ENCODE data around the gene CDAN1. TPM values are rescaled to one million over a fixed set of nuclear protein-coding genes. Genes with fewer than 3 reads are reported as not detected.
"Not testable (repeated sequence)": the region's sequence is repeated elsewhere in the genome, so short reads cannot be mapped to it uniquely, and the experiment has no call there.

The CDAN1 gene
- total and polyA plus RNA-seq, 3 experiments from 2014 or later, result 11.2 to 24.8 (median 24.7) TPM

GRCh38 chr15:42766109-42766508 is 29.2 kb upstream of the CDAN1 start:
- H3K4me3 Mint-ChIP-seq; H3K4me3 ChIP-seq (ENCODE audit: low read length); H3K4me1 Mint-ChIP-seq; POLR2A ChIA-PET; H3K9me3 ChIP-seq (ENCODE audit: low read length); CTCF ChIA-PET; H3K36me3 ChIP-seq (ENCODE audit: insufficient read depth, low read length); H3K27ac ChIP-seq (ENCODE audit: low read depth, low read length); H3K27me3 ChIP-seq (ENCODE audit: insufficient read depth, low read length, poor library complexity, severe bottlenecking); DNase-seq; H3K4me1 ChIP-seq (ENCODE audit: insufficient read depth, low read length); H3K27me3 Mint-ChIP-seq; H3K27ac Mint-ChIP-seq: not testable (repeated sequence)
- Mint-ChIP-seq H3K9me3 (peaks cover 22 to 41% (median 33%) of the 10 kb centered on the region in 5 donors), H3K36me3 (peaks cover 24 to 76% (median 75%) of the 10 kb centered on the region in 3 donors)

GRCh38 chr15:42764154-42764731 is 27.3 kb upstream of the CDAN1 start:
- H3K27me3 ChIP-seq (ENCODE audit: insufficient read depth, low read length, poor library complexity, severe bottlenecking); H3K27me3 Mint-ChIP-seq; H3K4me3 ChIP-seq (ENCODE audit: low read length); DNase-seq; H3K36me3 ChIP-seq (ENCODE audit: insufficient read depth, low read length); H3K4me1 Mint-ChIP-seq; H3K4me1 ChIP-seq (ENCODE audit: insufficient read depth, low read length); H3K4me3 Mint-ChIP-seq; CTCF ChIA-PET; H3K27ac Mint-ChIP-seq; H3K9me3 ChIP-seq (ENCODE audit: low read length); H3K27ac ChIP-seq (ENCODE audit: low read depth, low read length); POLR2A ChIA-PET: not testable (repeated sequence)
- peaks cover 29 to 79% (median 76%) of the 10 kb centered on the region in 3 donors for H3K36me3 Mint-ChIP-seq
- peaks cover 31 to 54% (median 45%) of the 10 kb centered on the region in 5 donors for H3K9me3 Mint-ChIP-seq

GRCh38 chr15:42761813-42762212 is 24.9 kb upstream of the CDAN1 start:
- H3K9me3 ChIP-seq (ENCODE audit: low read length); CTCF ChIA-PET; H3K4me3 Mint-ChIP-seq; DNase-seq; H3K4me1 ChIP-seq (ENCODE audit: insufficient read depth, low read length); H3K27ac ChIP-seq (ENCODE audit: low read depth, low read length); H3K36me3 ChIP-seq (ENCODE audit: insufficient read depth, low read length); H3K4me1 Mint-ChIP-seq; H3K27me3 Mint-ChIP-seq; POLR2A ChIA-PET; H3K27me3 ChIP-seq (ENCODE audit: insufficient read depth, low read length, poor library complexity, severe bottlenecking); H3K27ac Mint-ChIP-seq; H3K4me3 ChIP-seq (ENCODE audit: low read length): not testable (repeated sequence)
- Mint-ChIP-seq H3K36me3 (peaks cover 26 to 57% (median 56%) of the 10 kb centered on the region in 3 donors), H3K9me3 (peaks cover 24 to 47% (median 45%) of the 10 kb centered on the region in 5 donors)

GRCh38 chr15:42760759-42761158 is 23.8 kb upstream of the CDAN1 start:
- H3K36me3 Mint-ChIP-seq, result peaks cover 22 to 48% (median 46%) of the 10 kb centered on the region in 3 donors
- ChIA-PET POLR2A (no interaction called here), CTCF (no interaction called here)
- DNase-seq, result no peak
- no peak overlapping the region for H3K27ac Mint-ChIP-seq
- peaks cover 18 to 40% (median 36%) of the 10 kb centered on the region in 5 donors for H3K9me3 Mint-ChIP-seq
- Histone ChIP-seq H3K4me3 (ENCODE audit: low read length) (no peak overlapping the region), H3K27ac (ENCODE audit: low read depth, low read length) (no peak overlapping the region), H3K9me3 (ENCODE audit: low read length) (peaks cover 10% of the 10 kb centered on the region), H3K27me3 (ENCODE audit: insufficient read depth, low read length, poor library complexity, severe bottlenecking) (no peaks in the 10 kb centered on the region), H3K4me1 (ENCODE audit: insufficient read depth, low read length) (no peaks in the 10 kb centered on the region), H3K36me3 (ENCODE audit: insufficient read depth, low read length) (no peaks in the 10 kb centered on the region)
- H3K27me3 Mint-ChIP-seq, result no peaks in the 10 kb centered on the region
- peaks cover 0 to 9% (median 4%) of the 10 kb centered on the region in 3 donors for H3K4me1 Mint-ChIP-seq
- no peak overlapping the region for H3K4me3 Mint-ChIP-seq

- CTCF ChIA-PET, result no interaction called here
- H3K9me3 Mint-ChIP-seq, result peaks cover 18 to 33% (median 31%) of the 10 kb centered on the region in 5 donors
- Histone ChIP-seq H3K4me3 (ENCODE audit: low read length) (no peak overlapping the region), H3K9me3 (ENCODE audit: low read length) (peaks cover 10% of the 10 kb centered on the region), H3K27ac (ENCODE audit: low read depth, low read length) (no peak overlapping the region), H3K27me3 (ENCODE audit: insufficient read depth, low read length, poor library complexity, severe bottlenecking) (no peaks in the 10 kb centered on the region), H3K36me3 (ENCODE audit: insufficient read depth, low read length) (no peaks in the 10 kb centered on the region), H3K4me1 (ENCODE audit: insufficient read depth, low read length) (no peaks in the 10 kb centered on the region)
- no peak for DNase-seq
- POLR2A ChIA-PET, result no interaction called here
- peaks cover 17 to 37% (median 35%) of the 10 kb centered on the region in 3 donors for H3K36me3 Mint-ChIP-seq
- no peaks in the 10 kb centered on the region for H3K27me3 Mint-ChIP-seq
- H3K4me3 Mint-ChIP-seq, result no peak overlapping the region
- no peak overlapping the region for H3K27ac Mint-ChIP-seq
- H3K4me1 Mint-ChIP-seq, result peaks cover 0 to 9% (median 4%) of the 10 kb centered on the region in 3 donors
Measured at GRCh38 chr15:42759093-42759492, 22.2 kb upstream of the CDAN1 start.

- CTCF ChIA-PET, result no interaction called here
- POLR2A ChIA-PET, result no interaction called here
- DNase-seq, result no peak
- H3K4me3 Mint-ChIP-seq, result no peak overlapping the region
- Histone ChIP-seq H3K4me1 (ENCODE audit: insufficient read depth, low read length) (no peaks in the 10 kb centered on the region), H3K27ac (ENCODE audit: low read depth, low read length) (no peak overlapping the region), H3K27me3 (ENCODE audit: insufficient read depth, low read length, poor library complexity, severe bottlenecking) (no peaks in the 10 kb centered on the region), H3K36me3 (ENCODE audit: insufficient read depth, low read length) (peaks cover 10% of the 10 kb centered on the region), H3K4me3 (ENCODE audit: low read length) (no peak overlapping the region), H3K9me3 (ENCODE audit: low read length) (peaks cover 5% of the 10 kb centered on the region)
- peaks cover 3 to 12% (median 6%) of the 10 kb centered on the region in 5 donors for H3K9me3 Mint-ChIP-seq
- no peak overlapping the region for H3K27ac Mint-ChIP-seq
- peaks cover 33 to 60% (median 46%) of the 10 kb centered on the region in 3 donors for H3K36me3 Mint-ChIP-seq
- no peaks in the 10 kb centered on the region for H3K27me3 Mint-ChIP-seq
- no peaks in the 10 kb centered on the region for H3K4me1 Mint-ChIP-seq
Measured at GRCh38 chr15:42750306-42750705, 13.4 kb upstream of the CDAN1 start.

- Histone ChIP-seq H3K4me3 (ENCODE audit: low read length) (no peak overlapping the region), H3K9me3 (ENCODE audit: low read length) (peaks cover 5% of the 10 kb centered on the region), H3K27me3 (ENCODE audit: insufficient read depth, low read length, poor library complexity, severe bottlenecking) (no peaks in the 10 kb centered on the region), H3K36me3 (ENCODE audit: insufficient read depth, low read length) (peaks cover 10% of the 10 kb centered on the region), H3K4me1 (ENCODE audit: insufficient read depth, low read length) (no peaks in the 10 kb centered on the region), H3K27ac (ENCODE audit: low read depth, low read length) (no peak overlapping the region)
- H3K4me3 Mint-ChIP-seq, result no peak overlapping the region
- H3K9me3 Mint-ChIP-seq, result peaks cover 3 to 12% (median 6%) of the 10 kb centered on the region in 5 donors
- H3K4me1 Mint-ChIP-seq, result no peaks in the 10 kb centered on the region
- no peak overlapping the region for H3K27ac Mint-ChIP-seq
- H3K36me3 Mint-ChIP-seq, result peaks cover 35 to 63% (median 46%) of the 10 kb centered on the region in 3 donors
- ChIA-PET CTCF (no interaction called here), POLR2A (no interaction called here)
- no peak for DNase-seq
- no peaks in the 10 kb centered on the region for H3K27me3 Mint-ChIP-seq
Measured at GRCh38 chr15:42749266-42749665, 12.3 kb upstream of the CDAN1 start.

- no peaks in the 10 kb centered on the region for H3K9me3 Mint-ChIP-seq
- ChIA-PET CTCF (no interaction called here), POLR2A (no interaction called here)
- H3K36me3 ChIP-seq (ENCODE audit: insufficient read depth, low read length), result no peaks in the 10 kb centered on the region
- H3K27me3 ChIP-seq (ENCODE audit: insufficient read depth, low read length, poor library complexity, severe bottlenecking), result no peaks in the 10 kb centered on the region
- no peaks in the 10 kb centered on the region for H3K27me3 Mint-ChIP-seq
- no peak overlapping the region for H3K4me3 ChIP-seq (ENCODE audit: low read length)
- H3K4me3 Mint-ChIP-seq, result no peak overlapping the region
- H3K27ac ChIP-seq (ENCODE audit: low read depth, low read length), result no peak overlapping the region
- no peak for DNase-seq
- H3K4me1 Mint-ChIP-seq, result no peaks in the 10 kb centered on the region
- peaks cover 5 to 29% (median 10%) of the 10 kb centered on the region in 3 donors for H3K36me3 Mint-ChIP-seq
- H3K4me1 ChIP-seq (ENCODE audit: insufficient read depth, low read length), result no peaks in the 10 kb centered on the region
- no peaks in the 10 kb centered on the region for H3K9me3 ChIP-seq (ENCODE audit: low read length)
- no peak overlapping the region for H3K27ac Mint-ChIP-seq
Measured at GRCh38 chr15:42744195-42744594, 7.3 kb upstream of the CDAN1 start.
